GM19193 (cell line): ENCODE measurements around the gene CIDEB.
A peak's percentile ranks its signal among the peaks of the same experiment; 100 is the strongest.

Experiments
- POLR2A ChIP-seq: IDR thresholded peaks from 4 replicates; pipeline ENCODE4 v1.6.1; 2011; ENCODE audit not compliant: insufficient read depth, insufficient read length; ENCODE audit errors: extremely low read depth

Gene CIDEB

GRCh38 chr14:24290746-24291145 lies 17.0 kb downstream of the CIDEB start:
- no peak for TF ChIP-seq POLR2A

GRCh38 chr14:24289649-24290280 lies 18.0 kb downstream of the CIDEB start:
- TF ChIP-seq POLR2A = no peak

- TF ChIP-seq POLR2A = no peak
Observed at GRCh38 chr14:24286996-24287395, 20.8 kb downstream of the CIDEB start.

- TF ChIP-seq POLR2A = no peak
Observed at GRCh38 chr14:24285351-24285750, 22.4 kb downstream of the CIDEB start.

- no peak for TF ChIP-seq POLR2A
Observed at GRCh38 chr14:24284501-24285035, 23.2 kb downstream of the CIDEB start.

GRCh38 chr14:24283796-24284460 lies 23.8 kb downstream of the CIDEB start:
- TF ChIP-seq POLR2A = no peak

- no peak for TF ChIP-seq POLR2A
Observed at GRCh38 chr14:24282736-24283135, 25.0 kb downstream of the CIDEB start.

- TF ChIP-seq POLR2A = no peak
Observed at GRCh38 chr14:24281636-24282035, 26.1 kb downstream of the CIDEB start.

- no peak for TF ChIP-seq POLR2A
Observed at GRCh38 chr14:24280797-24281460, 26.8 kb downstream of the CIDEB start.

GRCh38 chr14:24279301-24280186 lies 28.2 kb downstream of the CIDEB start:
- no peak for TF ChIP-seq POLR2A

- TF ChIP-seq POLR2A = no peak
Observed at GRCh38 chr14:24278424-24278823, 29.4 kb downstream of the CIDEB start.

GRCh38 chr14:24277606-24278321 lies 30.0 kb downstream of the CIDEB start:
- no peak for TF ChIP-seq POLR2A

- no peak for TF ChIP-seq POLR2A
Observed at GRCh38 chr14:24277071-24277470, 30.7 kb downstream of the CIDEB start.

GRCh38 chr14:24274101-24274543 lies 33.7 kb downstream of the CIDEB start:
- peak; percentile 29 for TF ChIP-seq POLR2A

GRCh38 chr14:24273422-24273998 lies 34.3 kb downstream of the CIDEB start:
- no peak for TF ChIP-seq POLR2A

GRCh38 chr14:24272467-24272866 lies 35.3 kb downstream of the CIDEB start:
- no peak for TF ChIP-seq POLR2A
